Limb (tissue), 2 donors: ENCODE measurements around the gene TDRKH.
"Not testable (repeated sequence)": the region's sequence is repeated elsewhere in the genome, so short reads cannot be mapped to it uniquely, and the experiment has no call there.

Source experiments
- DNase-seq, 2 donors: peaks; one replicate each; pipeline ENCODE4 v3.0.0-alpha.2; 2016; ENCODE audit errors: extremely low spot score in 2 of 2

Gene TDRKH

GRCh38 chr1:151763990-151764389, 26.3 kb downstream of the TDRKH start:
- no peak for DNase-seq

GRCh38 chr1:151762941-151763921, 27.1 kb downstream of the TDRKH start, which contains the start of gene MRPL9:
Gene MRPL9, minus strand, starts transcription at chr1:151763496. Its CDS starts 17 bp downstream, at chr1:151763479.
- DNase-seq: peak; percentile 90 to 92

- DNase-seq: no peak
Observed at GRCh38 chr1:151760597-151761385, 29.5 kb downstream of the TDRKH start.

GRCh38 chr1:151759241-151759640, 31.1 kb downstream of the TDRKH start:
- DNase-seq: no peak

GRCh38 chr1:151756291-151756690, 34.0 kb downstream of the TDRKH start:
- DNase-seq: no peak

- DNase-seq: no peak
Observed at GRCh38 chr1:151741516-151741915, 48.8 kb downstream of the TDRKH start.

GRCh38 chr1:151739590-151740355, 50.5 kb downstream of the TDRKH start:
- no peak for DNase-seq

- DNase-seq: no peak
Observed at GRCh38 chr1:151737479-151737878, 52.8 kb downstream of the TDRKH start.

- no peak for DNase-seq
Observed at GRCh38 chr1:151737026-151737425, 53.3 kb downstream of the TDRKH start.

GRCh38 chr1:151733995-151734394, 56.3 kb downstream of the TDRKH start:
- DNase-seq: not testable (repeated sequence)

GRCh38 chr1:151733126-151733525, 57.2 kb downstream of the TDRKH start:
- DNase-seq: no peak

GRCh38 chr1:151729966-151730291, 60.4 kb downstream of the TDRKH start:
- DNase-seq: no peak

GRCh38 chr1:151729157-151729965, 60.9 kb downstream of the TDRKH start:
- no peak for DNase-seq

GRCh38 chr1:151728151-151729054, 61.9 kb downstream of the TDRKH start:
- DNase-seq: peak in 1 of 2 donors; percentile 46

GRCh38 chr1:151723726-151724370, 66.5 kb downstream of the TDRKH start:
- DNase-seq: no peak
